ENCODE measurements around the gene RAB8A.
"Not testable (repeated sequence)": the region's sequence is repeated elsewhere in the genome, so short reads cannot be mapped to it uniquely, and the experiment has no call there.

The RAB8A gene

GRCh38 chr19:16113727-16114126, 2.0 kb downstream of the RAB8A start:
- no peak for DNase-seq

GRCh38 chr19:16115301-16116039, 3.8 kb downstream of the RAB8A start:
- no peak for DNase-seq

GRCh38 chr19:16116067-16116466, 4.4 kb downstream of the RAB8A start:
- DNase-seq = no peak

- DNase-seq = no peak
These were observed 5.9 kb downstream of the RAB8A start for GRCh38 chr19:16117594-16118033.

GRCh38 chr19:16118489-16119033, 6.9 kb downstream of the RAB8A start:
- DNase-seq = no peak

- not testable (repeated sequence) for DNase-seq
These were observed 7.6 kb downstream of the RAB8A start for GRCh38 chr19:16119075-16119857.

GRCh38 chr19:16121141-16121540, 9.5 kb downstream of the RAB8A start:
- DNase-seq = no peak

GRCh38 chr19:16121967-16122366, 10.3 kb downstream of the RAB8A start:
- DNase-seq = no peak

GRCh38 chr19:16124953-16125352, 13.3 kb downstream of the RAB8A start:
- DNase-seq = no peak

GRCh38 chr19:16125737-16126495, 14.2 kb downstream of the RAB8A start:
- no peak for DNase-seq

GRCh38 chr19:16127080-16127479, 15.4 kb downstream of the RAB8A start:
- no peak for DNase-seq

GRCh38 chr19:16127776-16128371, 16.2 kb downstream of the RAB8A start:
- no peak for DNase-seq

GRCh38 chr19:16131648-16132047, 20.0 kb downstream of the RAB8A start:
- DNase-seq = no peak

- no peak for DNase-seq
These were observed 22.1 kb downstream of the RAB8A start for GRCh38 chr19:16133818-16134217.

GRCh38 chr19:16134510-16134909, 22.8 kb downstream of the RAB8A start:
- DNase-seq = no peak

GRCh38 chr19:16135430-16136127, 23.9 kb downstream of the RAB8A start:
- DNase-seq = no peak

- DNase-seq = peak; percentile 33 to 55
These were observed 24.7 kb downstream of the RAB8A start for GRCh38 chr19:16136185-16136999.

GRCh38 chr19:16139752-16140151, 28.1 kb downstream of the RAB8A start:
- no peak for DNase-seq

GRCh38 chr19:16141043-16141442, 29.4 kb downstream of the RAB8A start:
- no peak for DNase-seq

- DNase-seq = no peak
These were observed 30.4 kb downstream of the RAB8A start for GRCh38 chr19:16142032-16142580.
